AG09319 (cell line): ENCODE data around the gene MAML3.

ENCODE experiments used
- DNase-seq: peaks from one replicate; pipeline ENCODE4 v3.0.0-alpha.2; 2010; ENCODE audit warnings: low read depth; ENCODE audit errors: extremely low read depth
- TF ChIP-seq, protein P1 (sequence below): IDR thresholded peaks from 2 replicates; pipeline ENCODE4 v1.5.1; 2011; ENCODE audit warnings: low read depth, mild to moderate bottlenecking, inconsistent platforms, low read length, moderate library complexity

MAML3 gene

DNA sequence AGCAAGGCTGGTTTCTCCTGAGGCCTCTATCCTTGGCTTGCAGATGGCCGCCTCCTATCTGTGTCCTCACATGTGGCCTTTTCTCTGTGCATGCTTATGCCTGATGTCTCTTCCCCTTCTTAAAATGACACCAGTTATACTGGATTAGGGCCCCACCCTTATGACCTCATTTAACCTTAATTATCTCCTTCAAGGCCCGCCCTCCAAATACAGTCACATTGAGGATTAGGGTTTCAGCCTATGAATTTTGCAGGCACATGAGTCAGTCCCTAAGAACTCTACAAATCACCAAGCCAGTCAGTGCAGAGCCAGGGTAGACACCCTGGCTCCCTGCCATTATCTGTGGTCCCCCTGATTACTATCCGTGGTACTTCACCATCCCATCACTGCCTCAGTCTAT, 51.6 kb downstream of the MAML3 start:
- TF ChIP-seq, protein P1, sequence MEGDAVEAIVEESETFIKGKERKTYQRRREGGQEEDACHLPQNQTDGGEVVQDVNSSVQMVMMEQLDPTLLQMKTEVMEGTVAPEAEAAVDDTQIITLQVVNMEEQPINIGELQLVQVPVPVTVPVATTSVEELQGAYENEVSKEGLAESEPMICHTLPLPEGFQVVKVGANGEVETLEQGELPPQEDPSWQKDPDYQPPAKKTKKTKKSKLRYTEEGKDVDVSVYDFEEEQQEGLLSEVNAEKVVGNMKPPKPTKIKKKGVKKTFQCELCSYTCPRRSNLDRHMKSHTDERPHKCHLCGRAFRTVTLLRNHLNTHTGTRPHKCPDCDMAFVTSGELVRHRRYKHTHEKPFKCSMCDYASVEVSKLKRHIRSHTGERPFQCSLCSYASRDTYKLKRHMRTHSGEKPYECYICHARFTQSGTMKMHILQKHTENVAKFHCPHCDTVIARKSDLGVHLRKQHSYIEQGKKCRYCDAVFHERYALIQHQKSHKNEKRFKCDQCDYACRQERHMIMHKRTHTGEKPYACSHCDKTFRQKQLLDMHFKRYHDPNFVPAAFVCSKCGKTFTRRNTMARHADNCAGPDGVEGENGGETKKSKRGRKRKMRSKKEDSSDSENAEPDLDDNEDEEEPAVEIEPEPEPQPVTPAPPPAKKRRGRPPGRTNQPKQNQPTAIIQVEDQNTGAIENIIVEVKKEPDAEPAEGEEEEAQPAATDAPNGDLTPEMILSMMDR = no peak
- no peak for DNase-seq

DNA sequence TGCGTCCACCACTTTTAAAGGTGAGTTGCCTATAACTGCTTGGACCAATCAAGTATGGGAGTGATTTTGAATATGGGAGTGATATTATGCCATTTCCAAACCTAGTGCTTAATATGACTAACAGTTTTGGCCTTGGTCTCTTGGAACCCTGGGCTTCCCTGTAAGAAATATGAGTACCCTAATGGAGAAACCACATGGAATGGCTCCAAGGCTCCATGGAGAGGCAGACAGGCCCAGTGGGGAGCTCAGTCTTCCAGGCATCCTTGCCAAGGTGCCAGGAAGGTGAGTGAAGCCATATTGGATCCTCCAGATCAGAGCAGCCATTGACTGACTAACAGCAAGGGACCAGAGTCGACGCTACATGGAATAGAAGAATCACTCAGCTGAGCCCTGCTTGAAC, 53.2 kb downstream of the MAML3 start:
- TF ChIP-seq, protein P1 = no peak
- no peak for DNase-seq

DNA sequence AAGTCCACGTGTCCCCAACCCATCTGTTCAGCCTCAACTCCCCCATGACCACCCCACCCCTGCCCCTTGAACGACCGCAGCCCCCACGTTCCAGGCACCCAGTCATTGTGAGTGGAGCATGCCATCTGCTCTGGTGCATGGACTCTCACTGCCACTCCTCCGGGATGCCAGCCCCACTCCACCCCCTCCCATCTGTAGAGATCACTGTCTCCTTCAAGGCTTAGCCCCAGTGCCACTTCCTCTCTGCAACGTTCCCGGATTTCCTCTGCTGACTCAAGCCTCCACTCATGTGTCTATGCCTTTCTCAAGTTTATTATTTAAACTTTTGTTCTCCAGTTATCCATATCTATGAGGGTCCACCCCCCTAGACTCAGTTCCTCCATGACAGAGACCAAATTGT, 54.0 kb downstream of the MAML3 start:
- DNase-seq = no peak
- TF ChIP-seq, protein P1 = no peak

DNA sequence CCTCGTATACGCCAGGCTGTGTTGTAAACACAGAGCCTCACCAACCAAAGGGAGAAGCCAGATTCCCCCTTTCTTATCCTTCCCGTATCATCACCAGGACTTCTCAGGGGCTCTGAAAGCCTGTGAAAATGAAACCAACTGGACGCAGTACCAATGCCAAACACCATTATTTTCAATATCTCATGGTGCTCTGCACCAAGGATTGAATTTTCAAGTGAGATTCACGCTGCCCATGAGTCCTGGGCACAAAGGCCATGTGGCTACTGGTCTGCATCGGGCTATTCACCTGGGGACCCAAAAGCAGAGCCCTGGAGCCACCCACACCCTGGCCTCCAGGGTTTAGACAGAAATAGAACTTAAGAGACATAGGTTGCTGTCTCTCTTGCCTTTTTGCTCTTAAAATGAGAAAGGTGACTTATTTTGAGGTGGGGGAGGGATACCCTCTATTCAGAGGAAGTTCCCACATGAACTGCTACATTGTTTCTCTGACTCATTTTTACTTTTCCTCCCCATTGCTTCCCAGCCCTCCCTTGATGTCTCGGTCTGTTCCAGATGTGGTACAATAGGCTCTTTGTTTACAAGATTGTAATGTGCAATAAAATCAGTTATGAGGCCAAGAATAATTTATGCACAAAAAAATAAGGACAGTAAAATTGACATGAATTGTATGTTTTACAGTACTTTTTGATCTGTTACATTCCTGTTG, 55.4 kb downstream of the MAML3 start:
- DNase-seq = no peak

DNA sequence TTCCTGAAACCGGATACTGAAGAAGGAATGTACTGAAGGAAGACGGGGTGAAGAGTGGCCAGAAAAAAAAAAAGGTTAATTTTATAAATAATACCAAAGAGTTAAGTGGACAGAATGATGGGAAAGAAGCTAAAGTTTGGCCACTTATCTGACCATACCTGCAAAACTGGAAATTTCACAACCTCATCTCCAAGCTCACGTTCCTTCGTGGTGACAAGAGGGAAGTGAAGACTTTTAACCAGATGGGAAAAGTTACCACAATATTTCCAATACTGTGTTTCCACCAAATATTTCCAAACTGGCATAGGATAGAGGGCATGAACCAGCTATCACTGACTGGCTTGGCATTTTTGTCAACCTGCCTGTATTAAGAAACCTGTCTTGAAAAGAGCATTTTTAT, 56.4 kb downstream of the MAML3 start:
- TF ChIP-seq, protein P1 = no peak
- no peak for DNase-seq

More for the DNA sequence above, 55.4 kb downstream of the MAML3 start:
- TF ChIP-seq, protein P1 = no peak

DNA sequence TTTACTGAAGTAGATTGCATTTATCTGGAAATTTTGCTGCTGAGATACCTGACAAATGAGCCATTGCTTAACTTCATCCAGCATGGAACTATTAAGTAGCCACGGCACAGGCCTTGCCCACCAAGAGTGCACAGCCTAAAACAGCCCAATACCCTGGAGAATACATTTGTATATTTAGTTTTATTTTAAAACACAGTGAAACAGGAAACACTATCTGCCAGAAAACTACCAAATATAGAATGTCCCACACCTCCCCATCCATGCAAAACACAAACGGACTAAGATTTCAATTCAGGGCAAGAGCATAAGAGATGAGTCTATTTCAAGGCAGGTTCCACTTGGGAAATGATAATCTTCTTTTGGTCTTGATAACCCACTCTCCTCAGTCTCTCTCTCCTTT, 57.1 kb downstream of the MAML3 start:
- DNase-seq = no peak
- TF ChIP-seq, protein P1 = no peak

DNA sequence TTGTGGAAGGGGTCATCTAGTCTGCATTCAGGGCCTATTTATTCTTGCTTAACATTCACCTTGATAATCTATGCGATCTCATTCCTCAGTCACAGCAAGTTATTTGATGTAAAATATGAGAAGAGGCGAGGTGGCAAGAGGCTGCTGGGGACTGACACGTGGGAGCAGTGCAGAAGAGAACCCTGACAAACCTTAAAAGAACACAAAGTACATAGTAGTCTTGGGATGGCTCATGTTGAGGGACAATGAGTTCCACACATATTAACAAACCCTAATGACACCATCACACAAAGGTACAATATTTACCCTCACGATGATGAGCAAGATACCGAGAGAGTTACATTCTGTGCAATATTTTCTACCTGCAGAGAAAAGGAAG, 57.5 kb downstream of the MAML3 start:
- TF ChIP-seq, protein P1 = no peak
- no peak for DNase-seq
